DMS79 (cell line): Measurements from ENCODE around the gene KIRREL3.
A peak's percentile ranks its signal among the peaks of the same experiment; 100 is the strongest.

ENCODE experiments used
- DNase-seq: peaks from one replicate; lab custom pipeline; 2025; lab: John Stamatoyannopoulos, UW

The KIRREL3 gene

DNA sequence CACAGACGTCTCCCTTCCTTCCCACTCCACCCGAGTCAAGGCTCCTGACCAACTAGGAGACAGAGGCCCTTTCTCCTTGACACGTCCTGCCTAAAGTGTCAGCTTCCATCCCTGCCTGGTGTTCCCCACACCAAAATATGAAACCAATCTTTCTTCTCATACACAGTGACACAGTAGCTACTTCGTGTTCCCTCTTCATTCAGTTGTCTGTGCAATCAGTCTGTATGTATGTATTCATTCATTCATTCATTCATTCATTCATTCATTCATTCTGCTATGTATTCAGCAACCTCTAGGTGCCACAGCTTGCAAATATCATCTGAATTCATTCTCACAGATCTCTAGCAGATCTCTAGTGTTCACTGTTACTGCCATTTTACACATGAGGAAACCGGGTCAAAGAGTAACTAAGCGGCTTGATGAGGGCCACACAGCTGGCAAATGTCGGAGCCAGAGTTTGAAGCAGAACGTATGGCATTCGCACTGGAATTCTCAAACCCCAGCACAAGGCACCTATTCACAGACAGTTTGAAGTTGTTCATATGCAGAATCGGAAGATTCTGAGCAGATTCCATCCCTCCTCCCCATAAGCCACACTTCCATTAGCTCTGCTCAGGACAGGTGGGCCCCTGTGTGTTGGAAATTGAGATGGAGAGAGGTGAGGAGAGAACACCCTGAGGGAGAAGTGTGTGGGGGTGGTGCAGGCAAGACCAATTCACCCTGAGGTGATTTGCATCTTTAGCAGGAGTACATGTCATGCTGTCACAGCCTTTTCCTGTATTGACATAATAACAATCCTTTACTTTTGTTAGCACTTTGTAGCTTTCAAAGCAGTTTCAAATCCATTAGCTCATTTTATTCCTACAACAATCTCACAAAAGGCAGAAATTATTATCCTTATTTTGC is 369.4 kb downstream of the KIRREL3 start:
- no peak for DNase-seq

GRCh38 chr11:126630488-126630887 is 370.1 kb downstream of the KIRREL3 start:
- DNase-seq, result no peak

- no peak for DNase-seq
Observed at GRCh38 chr11:126628790-126629621, 371.6 kb downstream of the KIRREL3 start.

- DNase-seq, result no peak
Observed at GRCh38 chr11:126628450-126628789, 372.1 kb downstream of the KIRREL3 start.

DNA sequence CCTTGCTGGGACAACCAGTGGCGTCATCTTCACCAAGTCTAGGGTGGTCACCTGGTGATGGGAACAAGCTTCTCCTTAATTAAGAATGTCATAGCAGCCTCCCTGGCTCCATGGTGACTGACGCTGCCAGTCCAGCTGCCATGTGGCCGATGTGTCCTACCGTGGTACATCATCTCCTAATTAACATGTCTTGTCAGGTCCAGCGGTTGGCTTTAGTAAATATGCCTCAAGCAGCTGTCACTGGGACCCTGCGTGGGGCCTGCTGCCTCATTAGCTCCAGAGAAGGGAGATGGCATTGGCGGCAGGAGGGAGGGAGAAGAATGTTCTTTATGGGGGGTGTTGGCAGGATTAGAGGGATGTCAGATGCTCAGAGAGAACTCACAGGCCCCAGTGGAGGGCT is 373.1 kb downstream of the KIRREL3 start:
- no peak for DNase-seq

GRCh38 chr11:126624506-126624905 is 376.1 kb downstream of the KIRREL3 start:
- no peak for DNase-seq

- DNase-seq, result no peak
Observed at GRCh38 chr11:126619516-126619915, 381.1 kb downstream of the KIRREL3 start.

- DNase-seq, result no peak
Observed at GRCh38 chr11:126615845-126616244, 384.7 kb downstream of the KIRREL3 start.

- no peak for DNase-seq
Observed at GRCh38 chr11:126613272-126613671, 387.3 kb downstream of the KIRREL3 start.

DNA sequence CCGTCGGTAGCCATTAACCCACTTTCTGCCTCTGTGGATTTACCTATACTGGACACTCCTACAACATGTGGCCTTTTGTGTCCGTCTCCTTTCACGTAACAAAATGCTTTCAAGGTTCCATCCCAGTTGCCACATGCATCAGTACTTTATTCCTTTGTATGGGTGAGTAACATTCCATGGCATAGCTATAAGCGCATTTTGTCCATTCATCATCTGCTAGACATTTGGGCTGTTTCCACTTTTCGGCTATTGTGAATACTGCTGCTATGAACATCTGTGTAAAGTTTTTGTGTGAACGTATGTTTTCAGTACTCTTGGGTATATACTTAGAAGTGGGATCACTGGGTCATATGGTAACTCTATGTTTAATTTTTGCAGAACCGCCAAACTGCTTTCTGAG is 387.9 kb downstream of the KIRREL3 start:
- DNase-seq, result no peak

- DNase-seq, result no peak
Observed at GRCh38 chr11:126611438-126611837, 389.1 kb downstream of the KIRREL3 start.

- no peak for DNase-seq
Observed at GRCh38 chr11:126608658-126609057, 391.9 kb downstream of the KIRREL3 start.

- no peak for DNase-seq
Observed at GRCh38 chr11:126607776-126608541, 392.6 kb downstream of the KIRREL3 start.

GRCh38 chr11:126607374-126607773 is 393.2 kb downstream of the KIRREL3 start:
- peak; percentile 54 for DNase-seq

GRCh38 chr11:126606484-126606883 is 394.1 kb downstream of the KIRREL3 start:
- DNase-seq, result no peak

- no peak for DNase-seq
Observed at GRCh38 chr11:126604461-126604860, 396.1 kb downstream of the KIRREL3 start.

DNA sequence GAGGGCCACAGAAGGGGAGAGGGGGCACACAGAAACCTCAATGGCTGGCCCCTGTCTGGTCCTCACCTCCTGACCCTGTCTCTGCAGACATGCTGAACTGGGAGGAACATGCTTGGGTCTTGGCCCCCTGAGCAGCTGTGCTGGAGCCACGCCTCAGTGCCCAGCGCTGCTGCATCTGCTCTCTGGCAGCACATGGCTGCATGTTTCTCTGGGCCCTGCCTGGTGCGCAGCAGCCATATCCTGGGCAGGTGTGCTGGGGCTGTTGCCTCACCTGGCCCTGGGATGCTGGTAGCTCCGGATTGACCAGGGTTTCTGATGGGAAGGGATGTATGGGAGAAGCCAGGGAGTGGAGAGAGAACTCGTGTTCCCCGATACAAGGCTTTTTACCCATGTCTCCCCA is 397.1 kb downstream of the KIRREL3 start:
- no peak for DNase-seq

- no peak for DNase-seq
Observed at GRCh38 chr11:126602993-126603392, 397.6 kb downstream of the KIRREL3 start.

DNA sequence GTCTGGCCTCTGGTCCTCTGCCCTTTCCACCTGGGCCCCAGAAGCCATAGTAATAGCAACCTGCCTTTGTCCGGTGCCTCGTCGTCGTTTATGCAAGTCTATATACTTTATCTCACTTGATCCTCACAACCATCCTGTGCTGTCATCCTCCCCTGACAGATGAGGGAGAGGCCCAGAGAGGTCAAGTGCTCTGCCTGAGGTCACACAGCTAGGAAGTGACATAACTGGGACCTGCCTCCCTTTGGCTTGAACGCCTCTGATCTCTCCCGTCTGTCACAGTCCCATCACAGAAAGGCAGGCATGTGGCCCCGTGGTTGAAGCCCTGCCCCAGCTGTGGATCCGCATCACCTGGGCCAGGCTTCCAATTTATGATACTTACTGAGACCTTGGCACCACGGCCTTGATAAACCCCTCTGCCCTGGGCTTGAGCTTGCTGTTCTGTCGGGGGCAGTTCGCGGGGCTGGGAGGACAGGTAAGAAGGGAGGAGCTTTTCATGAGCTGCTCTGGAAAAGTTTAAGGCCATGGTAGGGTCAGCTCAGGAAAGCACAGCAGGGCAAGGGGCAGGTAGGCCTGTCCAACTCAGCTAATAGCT is 398.1 kb downstream of the KIRREL3 start:
- no peak for DNase-seq

DNA sequence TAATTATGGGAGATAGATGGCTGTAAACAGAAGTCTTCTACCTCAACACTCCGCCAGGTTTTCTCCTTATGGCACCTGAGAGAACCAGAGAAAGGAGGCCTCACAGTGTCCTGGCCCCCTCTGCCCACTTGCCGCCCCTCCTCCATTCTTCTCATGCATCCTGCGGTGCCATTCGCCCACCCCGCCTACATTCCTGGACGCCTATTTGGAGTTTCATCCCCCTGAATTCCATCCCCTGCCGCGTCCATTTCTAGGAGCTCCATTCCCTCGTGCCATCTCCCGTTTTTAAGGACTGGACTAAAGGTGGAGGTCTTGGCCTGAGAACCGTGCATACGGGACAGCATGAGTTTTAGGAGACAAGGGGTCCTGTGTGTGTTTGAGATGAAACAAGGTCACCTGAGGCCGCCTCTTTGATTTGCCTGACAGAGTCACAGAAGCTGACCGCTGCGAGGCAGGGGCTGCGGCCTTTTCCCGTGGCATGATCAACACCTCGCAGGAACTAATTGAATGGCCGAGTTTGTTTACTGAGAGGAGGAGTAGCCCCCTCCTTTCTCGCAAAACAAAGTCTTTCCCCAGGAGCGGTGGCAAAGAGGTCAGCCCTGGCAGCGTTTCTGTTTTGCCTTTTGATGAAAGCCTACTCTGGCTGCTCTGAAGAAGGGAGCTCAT is 398.9 kb downstream of the KIRREL3 start:
- no peak for DNase-seq

DNA sequence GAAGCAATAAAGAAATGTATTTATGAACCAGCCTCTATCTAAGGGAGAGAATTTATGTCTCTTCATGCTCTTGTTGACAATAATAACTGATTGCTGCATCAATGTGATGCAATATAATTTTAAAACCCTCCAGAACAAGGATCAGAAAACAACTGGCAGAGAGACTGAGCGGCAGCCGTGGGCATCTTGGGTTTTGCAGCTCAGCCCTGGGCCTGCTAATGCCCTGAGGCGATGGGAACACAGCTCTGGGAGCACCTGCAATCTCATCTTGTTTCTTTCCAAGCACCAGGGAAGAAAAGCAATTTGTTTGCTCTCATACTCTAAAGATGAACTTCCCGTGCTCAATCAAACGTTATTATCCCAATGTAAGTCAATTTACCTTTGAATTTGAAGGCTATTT is 399.4 kb downstream of the KIRREL3 start:
- no peak for DNase-seq
